ENCODE data around the gene PABPC1L. TPM values are rescaled to one million over a fixed set of nuclear protein-coding genes. Genes with fewer than 3 reads are reported as not detected.

The PABPC1L gene
- total RNA-seq, 1 donor from 2014 or later: 45.3 TPM

DNA sequence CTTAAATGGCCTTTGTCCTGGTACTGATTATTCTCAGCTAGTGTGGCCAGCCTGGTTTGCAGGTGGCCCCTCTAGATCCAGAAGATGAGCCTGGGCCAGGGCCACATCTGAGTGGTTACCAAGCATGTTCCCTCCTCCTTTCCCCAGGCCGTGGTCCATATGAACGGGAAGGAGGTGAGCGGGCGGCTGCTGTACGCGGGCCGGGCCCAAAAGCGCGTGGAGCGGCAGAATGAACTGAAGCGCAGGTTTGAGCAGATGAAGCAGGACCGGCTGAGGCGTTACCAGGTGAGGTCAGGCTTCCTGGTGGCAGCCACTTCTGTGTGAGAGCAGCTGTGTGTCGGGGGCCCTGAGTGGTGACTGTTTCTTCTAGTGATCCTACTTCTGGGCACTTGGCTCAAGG lies 11.6 kb downstream of the PABPC1L start:
- H3K4me2 ChIP-seq: no peak overlapping the region
- no peak for DNase-seq (ENCODE audit: low spot score)
- Mint-ChIP-seq H3K27me3 (ENCODE audit: insufficient read depth, low read depth) (no peaks in the 10 kb centered on the region), H3K27ac (no peak overlapping the region), H3K4me1 (no peaks in the 10 kb centered on the region), H3K9me3 (no peaks in the 10 kb centered on the region), H3K4me3 (no peak overlapping the region), H3K36me3 (peaks cover 10% of the 10 kb centered on the region)
- TF ChIP-seq, protein P1, sequence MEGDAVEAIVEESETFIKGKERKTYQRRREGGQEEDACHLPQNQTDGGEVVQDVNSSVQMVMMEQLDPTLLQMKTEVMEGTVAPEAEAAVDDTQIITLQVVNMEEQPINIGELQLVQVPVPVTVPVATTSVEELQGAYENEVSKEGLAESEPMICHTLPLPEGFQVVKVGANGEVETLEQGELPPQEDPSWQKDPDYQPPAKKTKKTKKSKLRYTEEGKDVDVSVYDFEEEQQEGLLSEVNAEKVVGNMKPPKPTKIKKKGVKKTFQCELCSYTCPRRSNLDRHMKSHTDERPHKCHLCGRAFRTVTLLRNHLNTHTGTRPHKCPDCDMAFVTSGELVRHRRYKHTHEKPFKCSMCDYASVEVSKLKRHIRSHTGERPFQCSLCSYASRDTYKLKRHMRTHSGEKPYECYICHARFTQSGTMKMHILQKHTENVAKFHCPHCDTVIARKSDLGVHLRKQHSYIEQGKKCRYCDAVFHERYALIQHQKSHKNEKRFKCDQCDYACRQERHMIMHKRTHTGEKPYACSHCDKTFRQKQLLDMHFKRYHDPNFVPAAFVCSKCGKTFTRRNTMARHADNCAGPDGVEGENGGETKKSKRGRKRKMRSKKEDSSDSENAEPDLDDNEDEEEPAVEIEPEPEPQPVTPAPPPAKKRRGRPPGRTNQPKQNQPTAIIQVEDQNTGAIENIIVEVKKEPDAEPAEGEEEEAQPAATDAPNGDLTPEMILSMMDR (IDR thresholded peaks at IDR 0.05): no peak
- no peak for TF ChIP-seq EZH2 (IDR thresholded peaks at IDR 0.05)
- no peak for TF ChIP-seq EZH2phosphoT487 (IDR thresholded peaks at IDR 0.05)
- H3K9ac ChIP-seq: no peak overlapping the region
- no peaks in the 10 kb centered on the region for H3K79me2 ChIP-seq (ENCODE audit: low read depth)
- H4K20me1 ChIP-seq (ENCODE audit: low read depth): peaks cover 6% of the 10 kb centered on the region
- H3K4me1 ChIP-seq: no peaks in the 10 kb centered on the region
- H3K36me3 ChIP-seq: no peaks in the 10 kb centered on the region
- H3K4me3 ChIP-seq: no peak overlapping the region
- no peak overlapping the region for H2AFZ ChIP-seq (replicated peaks)
- H3K9me3 ChIP-seq (ENCODE audit: low read depth): no peaks in the 10 kb centered on the region
- no peaks in the 10 kb centered on the region for H3K27me3 ChIP-seq
- H3K27ac ChIP-seq: no peak overlapping the region
- peaks cover 2% of the 10 kb centered on the region for H3F3A ChIP-seq (ENCODE audit: low read depth)

DNA sequence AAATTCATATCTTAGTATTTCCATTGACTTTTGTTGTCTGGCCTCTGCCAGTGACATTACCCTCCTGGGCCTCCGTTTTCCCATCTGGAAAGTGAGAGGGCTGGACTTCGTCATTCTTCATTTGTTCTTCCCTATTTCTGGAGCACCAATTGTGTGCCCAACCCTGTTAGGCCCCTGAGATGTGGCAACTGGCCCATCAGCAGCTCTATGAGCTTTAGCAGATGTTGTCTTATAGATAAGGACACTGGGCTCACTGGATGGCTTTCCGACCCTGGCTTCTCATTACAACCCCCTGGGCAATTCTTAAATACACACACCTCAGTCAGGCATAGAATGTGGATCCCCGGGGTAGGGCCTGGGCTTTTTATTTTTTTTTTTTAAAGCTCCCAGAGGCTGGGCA lies 14.7 kb downstream of the PABPC1L start:
- Histone ChIP-seq H3K9me3 (ENCODE audit: low read depth) (no peaks in the 10 kb centered on the region), H3K9ac (no peak overlapping the region), H3K36me3 (no peaks in the 10 kb centered on the region), H3K4me2 (no peak overlapping the region), H3K4me1 (no peaks in the 10 kb centered on the region), H3K27me3 (no peaks in the 10 kb centered on the region), H3K27ac (no peak overlapping the region), H3K4me3 (no peak overlapping the region), H3F3A (ENCODE audit: low read depth) (no peaks in the 10 kb centered on the region), H2AFZ (replicated peaks) (no peak overlapping the region), H3K79me2 (ENCODE audit: low read depth) (no peaks in the 10 kb centered on the region), H4K20me1 (ENCODE audit: low read depth) (no peaks in the 10 kb centered on the region)
- Mint-ChIP-seq H3K27ac (no peak overlapping the region), H3K4me3 (no peak overlapping the region), H3K9me3 (no peaks in the 10 kb centered on the region), H3K4me1 (no peaks in the 10 kb centered on the region), H3K27me3 (ENCODE audit: insufficient read depth, low read depth) (no peaks in the 10 kb centered on the region), H3K36me3 (peaks cover 8% of the 10 kb centered on the region)
- DNase-seq (ENCODE audit: low spot score): no peak
- TF ChIP-seq, protein P1 (IDR thresholded peaks at IDR 0.05): no peak
- TF ChIP-seq EZH2 (IDR thresholded peaks at IDR 0.05) (no peak), EZH2phosphoT487 (IDR thresholded peaks at IDR 0.05) (no peak)

DNA sequence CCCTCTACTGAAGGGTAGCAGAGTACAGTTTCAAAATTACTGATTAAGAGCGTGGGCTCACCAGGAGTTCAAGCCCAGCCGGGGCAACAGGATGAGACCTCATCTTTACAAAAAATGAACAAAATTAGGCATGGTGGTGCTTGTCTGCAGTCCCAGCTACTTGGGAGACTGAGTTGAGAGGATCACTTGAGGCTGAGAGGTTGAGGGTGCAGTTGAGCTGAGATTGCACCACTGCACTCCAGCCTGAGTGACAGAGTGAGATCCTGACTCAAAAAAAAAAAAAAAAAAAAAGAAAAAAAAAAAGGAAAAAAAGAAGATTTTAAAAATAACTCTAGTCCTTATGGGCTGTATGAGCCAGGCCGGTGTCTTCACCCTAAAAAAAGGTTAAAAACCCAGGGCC lies 18.7 kb downstream of the PABPC1L start:
- Histone ChIP-seq H4K20me1 (ENCODE audit: low read depth) (no peaks in the 10 kb centered on the region), H3K9me3 (ENCODE audit: low read depth) (no peaks in the 10 kb centered on the region), H3K27ac (no peak overlapping the region), H3K4me2 (no peak overlapping the region), H3K4me3 (no peak overlapping the region), H3K27me3 (no peaks in the 10 kb centered on the region), H2AFZ (replicated peaks) (no peak overlapping the region), H3F3A (ENCODE audit: low read depth) (no peaks in the 10 kb centered on the region), H3K4me1 (no peaks in the 10 kb centered on the region), H3K36me3 (no peaks in the 10 kb centered on the region), H3K9ac (no peak overlapping the region), H3K79me2 (ENCODE audit: low read depth) (no peaks in the 10 kb centered on the region)
- H3K9me3 Mint-ChIP-seq: no peaks in the 10 kb centered on the region
- H3K4me1 Mint-ChIP-seq: no peaks in the 10 kb centered on the region
- H3K27me3 Mint-ChIP-seq (ENCODE audit: insufficient read depth, low read depth): peaks cover 2% of the 10 kb centered on the region
- peaks cover 13% of the 10 kb centered on the region for H3K36me3 Mint-ChIP-seq
- H3K4me3 Mint-ChIP-seq: no peak overlapping the region
- no peak for DNase-seq (ENCODE audit: low spot score)
- H3K27ac Mint-ChIP-seq: no peak overlapping the region
- no peak for TF ChIP-seq EZH2phosphoT487 (IDR thresholded peaks at IDR 0.05)
- TF ChIP-seq, protein P1 (IDR thresholded peaks at IDR 0.05): no peak
- TF ChIP-seq EZH2 (IDR thresholded peaks at IDR 0.05): no peak

Data from neural progenitor cell (in vitro differentiated cells).